Progenitor cell of endocrine pancreas (in vitro differentiated cells): Measurements from ENCODE around the gene C19orf38. TPM values are rescaled to one million over a fixed set of nuclear protein-coding genes. Genes with fewer than 3 reads are reported as not detected.

Experiments
- DNase-seq: peaks from one replicate; pipeline ENCODE4 v3.0.0; 2021; ENCODE audit warnings: low spot score; ENCODE audit not compliant: unreplicated experiment
- H3K27ac Mint-ChIP-seq: 2 replicates; pipeline ENCODE4 v1.8.0; 2021; ENCODE audit warnings: mild to moderate bottlenecking, moderate library complexity, mixed read lengths
- H3K27me3 Mint-ChIP-seq: 2 replicates; pipeline ENCODE4 v1.8.0; 2021; ENCODE audit warnings: mixed read lengths
- H3K36me3 Mint-ChIP-seq: 2 replicates; pipeline ENCODE4 v1.8.0; 2022; ENCODE audit warnings: mixed read lengths; ENCODE audit not compliant: insufficient read depth
- H3K4me1 Mint-ChIP-seq: 2 replicates; pipeline ENCODE4 v1.8.0; 2021; ENCODE audit warnings: low read depth, mixed read lengths
- H3K4me3 Mint-ChIP-seq: 2 replicates; pipeline ENCODE4 v1.8.0; 2021; ENCODE audit warnings: low read depth, mild to moderate bottlenecking, moderate library complexity, mixed read lengths
- H3K9me3 Mint-ChIP-seq: 2 replicates; pipeline ENCODE4 v1.8.0; 2021; ENCODE audit warnings: low read depth, mixed read lengths
- CTCF ChIP-seq: fragments of 200-600 bp; sonication (generic); IDR thresholded peaks from one replicate; pipeline ENCODE4 v1.5.0; 2021; ENCODE audit warnings: antibody characterized with exemption, mild to moderate bottlenecking; ENCODE audit not compliant: unreplicated experiment
- total RNA-seq: library from RNA; stranded (reverse); gene quantifications from 2 replicates; pipeline ENCODE4 v1.2.1, GENCODE V29; 2021

The C19orf38 gene
- total RNA-seq, 1 donor from 2014 or later: 0.31 TPM

- H3K4me1 Mint-ChIP-seq: no peaks in the 10 kb centered on the region
- H3K9me3 Mint-ChIP-seq: no peaks in the 10 kb centered on the region
- DNase-seq: no peak
- no peak for TF ChIP-seq CTCF
- H3K4me3 Mint-ChIP-seq: no peak overlapping the region
- no peaks in the 10 kb centered on the region for H3K27me3 Mint-ChIP-seq
- peaks cover 5% of the 10 kb centered on the region for H3K36me3 Mint-ChIP-seq
- H3K27ac Mint-ChIP-seq: no peak overlapping the region
Measured at GRCh38 chr19:10826846-10827245, 21.4 kb upstream of the C19orf38 start.

GRCh38 chr19:10828981-10829821 is 19.0 kb upstream of the C19orf38 start:
- H3K27me3 Mint-ChIP-seq: no peaks in the 10 kb centered on the region
- no peaks in the 10 kb centered on the region for H3K4me1 Mint-ChIP-seq
- no peak for DNase-seq
- TF ChIP-seq CTCF: no peak
- no peaks in the 10 kb centered on the region for H3K9me3 Mint-ChIP-seq
- H3K27ac Mint-ChIP-seq: peak overlapping the region; percentile 85
- H3K36me3 Mint-ChIP-seq: peaks cover 7% of the 10 kb centered on the region
- no peak overlapping the region for H3K4me3 Mint-ChIP-seq

DNA sequence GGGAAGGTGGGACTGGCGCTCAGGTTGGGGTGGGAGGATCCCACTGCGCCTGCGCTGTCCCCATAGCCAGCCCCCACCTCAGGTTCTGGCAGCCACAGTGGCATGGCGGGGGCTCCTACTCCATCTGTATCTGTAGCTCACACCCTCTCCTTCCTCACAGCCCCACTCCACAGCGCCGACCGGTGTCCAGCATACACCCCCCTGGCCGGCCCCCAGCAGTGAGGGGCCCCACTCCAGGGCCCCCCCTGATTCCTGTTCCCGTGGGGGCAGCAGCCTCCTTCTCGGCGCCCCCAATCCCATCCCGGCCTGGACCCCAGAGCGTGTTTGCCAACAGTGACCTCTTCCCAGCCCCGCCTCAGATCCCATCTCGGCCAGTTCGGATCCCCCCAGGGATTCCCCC is 18.2 kb upstream of the C19orf38 start:
- Mint-ChIP-seq H3K36me3 (peaks cover 6% of the 10 kb centered on the region), H3K4me3 (no peak overlapping the region), H3K27ac (peak overlapping the region; percentile 85), H3K4me1 (no peaks in the 10 kb centered on the region), H3K9me3 (no peaks in the 10 kb centered on the region), H3K27me3 (no peaks in the 10 kb centered on the region)
- DNase-seq: no peak
- no peak for TF ChIP-seq CTCF

DNA sequence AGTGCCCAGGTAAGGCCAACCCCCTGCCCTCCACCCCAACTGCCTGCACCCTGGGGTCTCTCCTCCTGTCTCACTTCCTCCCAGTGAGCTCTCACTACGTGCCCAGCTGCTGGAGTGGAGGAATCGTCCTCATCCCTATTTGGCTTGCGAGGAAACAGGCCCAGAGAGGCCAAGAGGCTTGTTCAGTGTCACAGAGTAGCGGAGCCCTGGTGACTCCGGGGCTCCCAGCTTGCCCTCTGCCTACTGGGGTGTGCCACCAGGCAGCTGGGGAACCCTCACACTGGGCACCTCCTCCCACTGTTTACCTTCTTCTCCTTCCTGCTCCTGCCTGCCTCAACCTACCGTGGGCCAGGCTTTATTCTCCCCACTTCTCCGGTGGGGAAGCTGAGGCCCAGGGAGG is 17.8 kb upstream of the C19orf38 start:
- no peaks in the 10 kb centered on the region for H3K27me3 Mint-ChIP-seq
- no peaks in the 10 kb centered on the region for H3K4me1 Mint-ChIP-seq
- no peak for DNase-seq
- H3K9me3 Mint-ChIP-seq: no peaks in the 10 kb centered on the region
- no peak overlapping the region for H3K27ac Mint-ChIP-seq
- H3K36me3 Mint-ChIP-seq: peaks cover 5% of the 10 kb centered on the region
- no peak overlapping the region for H3K4me3 Mint-ChIP-seq
- TF ChIP-seq CTCF: no peak

- Mint-ChIP-seq H3K36me3 (peaks cover 5% of the 10 kb centered on the region), H3K4me3 (no peak overlapping the region), H3K27me3 (no peaks in the 10 kb centered on the region), H3K27ac (no peak overlapping the region), H3K9me3 (no peaks in the 10 kb centered on the region), H3K4me1 (no peaks in the 10 kb centered on the region)
- no peak for DNase-seq
- no peak for TF ChIP-seq CTCF
Measured at GRCh38 chr19:10830931-10831779, 17.1 kb upstream of the C19orf38 start.
